Stimulated activated memory B cell treated with anti-CD40 and anti-IgM and Interleukin-4, amounts not matched to agents 10 μg/mL and 1 μg/mL and 100 μg/mL, for 72 hours (primary cell): ENCODE data around the gene GHR.

Source experiments
- ATAC-seq: fragments of 150-1000 bp; cut with Tn5 transposase; 2 replicates; pipeline ENCODE4 v1.10.0; 2021
- H3K27ac Mint-ChIP-seq: one replicate; pipeline ENCODE4 v1.8.0; 2022; ENCODE audit warnings: mild to moderate bottlenecking, mixed read lengths
- H3K27me3 Mint-ChIP-seq: one replicate; pipeline ENCODE4 v1.8.0; 2022; ENCODE audit warnings: mixed read lengths
- H3K36me3 Mint-ChIP-seq: one replicate; pipeline ENCODE4 v1.8.0; 2022; ENCODE audit warnings: mixed read lengths
- H3K4me1 Mint-ChIP-seq: one replicate; pipeline ENCODE4 v1.8.0; 2022; ENCODE audit warnings: mixed read lengths
- H3K4me3 Mint-ChIP-seq: one replicate; pipeline ENCODE4 v1.8.0; 2022; ENCODE audit warnings: mild to moderate bottlenecking, moderate library complexity, mixed read lengths
- H3K9me3 Mint-ChIP-seq: one replicate; pipeline ENCODE4 v1.8.0; 2022; ENCODE audit warnings: mixed read lengths

The GHR gene

GRCh38 chr5:42612750-42613366 is 189.6 kb downstream of the GHR start:
- no peak for ATAC-seq
- H3K4me3 Mint-ChIP-seq, result no peak overlapping the region
- peaks cover 3% of the 10 kb centered on the region for H3K9me3 Mint-ChIP-seq
- H3K27me3 Mint-ChIP-seq, result peaks cover 19% of the 10 kb centered on the region
- peaks cover 10% of the 10 kb centered on the region for H3K36me3 Mint-ChIP-seq
- H3K4me1 Mint-ChIP-seq, result no peaks in the 10 kb centered on the region
- H3K27ac Mint-ChIP-seq, result no peak overlapping the region

- H3K27ac Mint-ChIP-seq, result no peak overlapping the region
- no peaks in the 10 kb centered on the region for H3K4me1 Mint-ChIP-seq
- peaks cover 5% of the 10 kb centered on the region for H3K9me3 Mint-ChIP-seq
- no peak overlapping the region for H3K4me3 Mint-ChIP-seq
- no peak for ATAC-seq
- peaks cover 10% of the 10 kb centered on the region for H3K36me3 Mint-ChIP-seq
- H3K27me3 Mint-ChIP-seq, result peaks cover 19% of the 10 kb centered on the region
These were observed 191.3 kb downstream of the GHR start for GRCh38 chr5:42614509-42614908.

- H3K27ac Mint-ChIP-seq, result peak overlapping the region; percentile 93
- H3K9me3 Mint-ChIP-seq, result peaks cover 5% of the 10 kb centered on the region
- H3K4me1 Mint-ChIP-seq, result peaks cover 33% of the 10 kb centered on the region
- peaks cover 10% of the 10 kb centered on the region for H3K36me3 Mint-ChIP-seq
- ATAC-seq, result no peak
- H3K27me3 Mint-ChIP-seq, result peaks cover 11% of the 10 kb centered on the region
- H3K4me3 Mint-ChIP-seq, result no peak overlapping the region
These were observed 197.5 kb downstream of the GHR start for GRCh38 chr5:42620579-42621216.

- Mint-ChIP-seq H3K27me3 (peaks cover 6% of the 10 kb centered on the region), H3K4me1 (peaks cover 33% of the 10 kb centered on the region), H3K27ac (peak overlapping the region; percentile 93), H3K36me3 (peaks cover 6% of the 10 kb centered on the region), H3K4me3 (no peak overlapping the region), H3K9me3 (peaks cover 3% of the 10 kb centered on the region)
- ATAC-seq, result peak; percentile 86
These were observed 198.0 kb downstream of the GHR start for GRCh38 chr5:42621242-42621641.

- peak overlapping the region; percentile 93 for H3K27ac Mint-ChIP-seq
- peaks cover 33% of the 10 kb centered on the region for H3K4me1 Mint-ChIP-seq
- H3K9me3 Mint-ChIP-seq, result peaks cover 2% of the 10 kb centered on the region
- peak; percentile 70 for ATAC-seq
- H3K4me3 Mint-ChIP-seq, result no peak overlapping the region
- peaks cover 1% of the 10 kb centered on the region for H3K27me3 Mint-ChIP-seq
- peaks cover 1% of the 10 kb centered on the region for H3K36me3 Mint-ChIP-seq
These were observed 198.4 kb downstream of the GHR start for GRCh38 chr5:42621662-42622061.

GRCh38 chr5:42624912-42625311 is 201.7 kb downstream of the GHR start:
- Mint-ChIP-seq H3K9me3 (no peaks in the 10 kb centered on the region), H3K27me3 (no peaks in the 10 kb centered on the region), H3K4me3 (no peak overlapping the region), H3K36me3 (no peaks in the 10 kb centered on the region), H3K4me1 (peaks cover 33% of the 10 kb centered on the region), H3K27ac (no peak overlapping the region)
- ATAC-seq, result no peak

- no peaks in the 10 kb centered on the region for H3K9me3 Mint-ChIP-seq
- H3K4me3 Mint-ChIP-seq, result no peak overlapping the region
- H3K36me3 Mint-ChIP-seq, result no peaks in the 10 kb centered on the region
- H3K4me1 Mint-ChIP-seq, result peaks cover 24% of the 10 kb centered on the region
- no peak overlapping the region for H3K27ac Mint-ChIP-seq
- ATAC-seq, result no peak
- no peaks in the 10 kb centered on the region for H3K27me3 Mint-ChIP-seq
These were observed 203.2 kb downstream of the GHR start for GRCh38 chr5:42626462-42626861.

GRCh38 chr5:42628821-42629220 is 205.6 kb downstream of the GHR start:
- H3K4me3 Mint-ChIP-seq, result no peak overlapping the region
- H3K4me1 Mint-ChIP-seq, result peaks cover 13% of the 10 kb centered on the region

GRCh38 chr5:42629284-42629683 is 206.0 kb downstream of the GHR start:
- ATAC-seq, result no peak
- Mint-ChIP-seq H3K36me3 (no peaks in the 10 kb centered on the region), H3K4me1 (peaks cover 13% of the 10 kb centered on the region), H3K4me3 (no peak overlapping the region), H3K27me3 (no peaks in the 10 kb centered on the region), H3K27ac (no peak overlapping the region), H3K9me3 (no peaks in the 10 kb centered on the region)

More at GRCh38 chr5:42628821-42629220, 205.6 kb downstream of the GHR start:
- H3K36me3 Mint-ChIP-seq, result no peaks in the 10 kb centered on the region
- no peak for ATAC-seq
- H3K9me3 Mint-ChIP-seq, result no peaks in the 10 kb centered on the region
- no peaks in the 10 kb centered on the region for H3K27me3 Mint-ChIP-seq
- H3K27ac Mint-ChIP-seq, result no peak overlapping the region

GRCh38 chr5:42631241-42631640 is 208.0 kb downstream of the GHR start:
- Mint-ChIP-seq H3K27me3 (no peaks in the 10 kb centered on the region), H3K4me3 (no peak overlapping the region), H3K4me1 (peaks cover 13% of the 10 kb centered on the region), H3K27ac (no peak overlapping the region), H3K9me3 (no peaks in the 10 kb centered on the region), H3K36me3 (no peaks in the 10 kb centered on the region)
- ATAC-seq, result no peak

- Mint-ChIP-seq H3K36me3 (no peaks in the 10 kb centered on the region), H3K9me3 (no peaks in the 10 kb centered on the region), H3K4me3 (no peak overlapping the region), H3K27ac (peak overlapping the region; percentile 11), H3K4me1 (peaks cover 13% of the 10 kb centered on the region), H3K27me3 (no peaks in the 10 kb centered on the region)
- no peak for ATAC-seq
These were observed 209.2 kb downstream of the GHR start for GRCh38 chr5:42632354-42632900.

GRCh38 chr5:42634575-42634974 is 211.3 kb downstream of the GHR start:
- no peak overlapping the region for H3K4me3 Mint-ChIP-seq
- H3K27ac Mint-ChIP-seq, result no peak overlapping the region
- H3K9me3 Mint-ChIP-seq, result no peaks in the 10 kb centered on the region
- peaks cover 13% of the 10 kb centered on the region for H3K4me1 Mint-ChIP-seq
- H3K36me3 Mint-ChIP-seq, result no peaks in the 10 kb centered on the region
- no peak for ATAC-seq
- peaks cover under 1% of the 10 kb centered on the region for H3K27me3 Mint-ChIP-seq

GRCh38 chr5:42636425-42636824 is 213.2 kb downstream of the GHR start:
- no peaks in the 10 kb centered on the region for H3K36me3 Mint-ChIP-seq
- ATAC-seq, result no peak
- no peaks in the 10 kb centered on the region for H3K9me3 Mint-ChIP-seq
- no peak overlapping the region for H3K4me3 Mint-ChIP-seq
- no peak overlapping the region for H3K27ac Mint-ChIP-seq
- peaks cover 14% of the 10 kb centered on the region for H3K27me3 Mint-ChIP-seq
- H3K4me1 Mint-ChIP-seq, result peaks cover 8% of the 10 kb centered on the region

- no peaks in the 10 kb centered on the region for H3K9me3 Mint-ChIP-seq
- H3K4me3 Mint-ChIP-seq, result no peak overlapping the region
- no peaks in the 10 kb centered on the region for H3K36me3 Mint-ChIP-seq
- H3K27ac Mint-ChIP-seq, result no peak overlapping the region
- ATAC-seq, result no peak
- peaks cover 5% of the 10 kb centered on the region for H3K4me1 Mint-ChIP-seq
- peaks cover 19% of the 10 kb centered on the region for H3K27me3 Mint-ChIP-seq
These were observed 213.7 kb downstream of the GHR start for GRCh38 chr5:42636946-42637345.

- H3K4me1 Mint-ChIP-seq, result no peaks in the 10 kb centered on the region
- ATAC-seq, result no peak
- no peaks in the 10 kb centered on the region for H3K36me3 Mint-ChIP-seq
- no peak overlapping the region for H3K27ac Mint-ChIP-seq
- no peak overlapping the region for H3K4me3 Mint-ChIP-seq
- H3K27me3 Mint-ChIP-seq, result peaks cover 28% of the 10 kb centered on the region
- no peaks in the 10 kb centered on the region for H3K9me3 Mint-ChIP-seq
These were observed 215.7 kb downstream of the GHR start for GRCh38 chr5:42638972-42639371.

- no peak for ATAC-seq
- H3K4me3 Mint-ChIP-seq, result no peak overlapping the region
- no peak overlapping the region for H3K27ac Mint-ChIP-seq
- no peaks in the 10 kb centered on the region for H3K36me3 Mint-ChIP-seq
- H3K4me1 Mint-ChIP-seq, result no peaks in the 10 kb centered on the region
- H3K27me3 Mint-ChIP-seq, result peaks cover 47% of the 10 kb centered on the region
- no peaks in the 10 kb centered on the region for H3K9me3 Mint-ChIP-seq
These were observed 217.6 kb downstream of the GHR start for GRCh38 chr5:42640835-42641234.
